IPS-11a (cell line): ENCODE results near the gene POLR1H.

Experiments
- H3K4me3 ChIP-seq: one replicate; pipeline ENCODE4 v1.5.1; 2013; ENCODE audit warnings: low read depth, low read length, control low read depth

Gene POLR1H

DNA sequence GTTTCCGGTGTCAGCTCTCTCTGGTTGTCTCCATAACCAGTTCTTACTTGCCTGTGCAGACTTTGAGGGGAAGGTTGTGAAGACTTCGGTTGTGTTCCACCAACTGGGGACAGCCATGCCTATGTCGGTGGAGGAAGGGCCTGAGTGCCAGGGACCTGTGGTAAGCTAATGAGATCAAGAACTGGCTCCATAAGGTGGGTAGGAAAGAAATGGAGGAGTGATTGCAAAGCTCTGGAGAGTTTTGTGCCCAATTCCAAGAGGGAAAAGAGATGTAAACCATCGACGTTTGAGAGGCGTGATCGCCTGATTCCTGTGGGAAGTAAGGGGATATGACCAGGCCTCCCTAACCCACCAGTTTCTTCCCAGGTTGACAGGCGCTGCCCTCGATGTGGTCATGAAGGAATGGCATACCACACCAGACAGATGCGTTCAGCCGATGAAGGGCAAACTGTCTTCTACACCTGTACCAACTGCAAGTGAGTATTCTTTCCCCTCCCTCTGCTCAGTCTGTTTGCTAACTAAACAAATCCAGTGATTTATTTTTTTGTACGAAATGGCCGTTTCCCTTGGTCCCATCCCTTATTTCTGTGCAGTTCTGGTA, 893 bp downstream of the POLR1H start:
- peak overlapping the region; percentile 98 for H3K4me3 ChIP-seq

- no peak overlapping the region for H3K4me3 ChIP-seq
These were observed 1.6 kb downstream of the POLR1H start for GRCh38 chr6:30062471-30063178.

GRCh38 chr6:30063315-30063714, 2.2 kb downstream of the POLR1H start:
- no peak overlapping the region for H3K4me3 ChIP-seq

DNA sequence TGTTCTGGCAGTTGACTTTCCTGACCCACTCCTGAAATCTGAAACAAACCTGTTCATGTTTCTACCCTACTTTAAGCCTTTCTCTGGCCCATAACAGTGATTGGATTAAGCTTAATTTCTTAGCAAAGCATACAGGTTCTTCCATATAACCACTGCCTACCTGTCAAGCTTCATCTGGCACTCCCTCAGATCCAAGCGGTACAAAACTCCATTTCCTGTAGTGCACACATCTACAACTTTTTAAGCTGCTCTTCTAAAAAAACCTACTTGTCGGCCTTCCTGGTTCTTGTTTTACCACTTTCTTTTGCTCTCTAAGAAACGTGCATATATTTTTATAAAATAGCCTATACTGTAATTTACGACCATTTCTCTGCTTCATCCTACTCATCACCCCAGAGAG, 5.0 kb downstream of the POLR1H start:
- peak overlapping the region; percentile 52 for H3K4me3 ChIP-seq

DNA sequence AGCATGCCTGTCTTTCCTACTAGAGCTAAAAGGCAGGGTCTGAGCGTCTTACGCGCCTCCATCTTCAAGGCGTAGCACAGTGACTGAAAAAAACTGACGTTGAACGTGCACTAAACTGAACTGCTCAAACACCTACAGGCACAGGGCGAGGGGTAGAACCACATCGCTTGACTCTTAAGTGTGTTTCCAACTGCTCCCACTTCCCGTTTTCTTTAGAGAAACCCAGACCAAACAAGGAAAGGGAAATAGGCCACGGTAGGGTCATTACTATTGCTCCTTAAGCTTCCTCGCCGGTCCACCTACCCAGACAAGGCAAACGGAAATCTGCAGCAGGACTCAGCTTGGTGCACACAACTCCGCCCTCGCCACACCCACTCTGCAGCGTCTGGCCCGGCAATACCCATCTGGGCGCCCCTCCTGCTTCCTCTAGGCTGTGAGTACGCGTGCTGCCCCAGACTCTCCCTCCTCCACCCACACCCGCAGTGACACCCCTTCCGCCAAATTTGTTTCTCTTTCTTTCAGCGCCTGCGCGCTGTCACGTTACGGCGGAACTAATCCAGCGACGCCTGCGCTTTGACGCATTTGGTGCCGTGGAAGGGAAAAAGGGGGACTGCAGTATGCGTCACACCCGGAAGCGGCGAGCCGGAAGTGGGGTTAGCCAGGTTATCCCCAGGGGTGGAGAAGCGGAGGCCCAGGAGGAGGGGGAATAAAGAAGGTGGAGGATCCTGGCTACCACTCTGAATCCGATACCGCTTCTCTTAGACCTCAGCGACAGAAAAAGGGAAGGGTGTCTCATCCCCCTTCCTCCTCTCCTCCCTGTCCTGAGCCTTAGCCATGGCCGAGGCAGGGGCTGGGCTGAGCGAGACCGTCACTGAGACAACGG, 5.8 kb downstream of the POLR1H start, which contains the start of gene PPP1R11:
PPP1R11 (plus strand) TSS at position 622 of the 883 bp plus-strand sequence; CDS start at position 835, 213 bp downstream.
- peak within 1 kb of the TSS; percentile 87 for H3K4me3 ChIP-seq

GRCh38 chr6:30067460-30068139, 6.5 kb downstream of the POLR1H start:
- H3K4me3 ChIP-seq = peak overlapping the region; percentile 87

DNA sequence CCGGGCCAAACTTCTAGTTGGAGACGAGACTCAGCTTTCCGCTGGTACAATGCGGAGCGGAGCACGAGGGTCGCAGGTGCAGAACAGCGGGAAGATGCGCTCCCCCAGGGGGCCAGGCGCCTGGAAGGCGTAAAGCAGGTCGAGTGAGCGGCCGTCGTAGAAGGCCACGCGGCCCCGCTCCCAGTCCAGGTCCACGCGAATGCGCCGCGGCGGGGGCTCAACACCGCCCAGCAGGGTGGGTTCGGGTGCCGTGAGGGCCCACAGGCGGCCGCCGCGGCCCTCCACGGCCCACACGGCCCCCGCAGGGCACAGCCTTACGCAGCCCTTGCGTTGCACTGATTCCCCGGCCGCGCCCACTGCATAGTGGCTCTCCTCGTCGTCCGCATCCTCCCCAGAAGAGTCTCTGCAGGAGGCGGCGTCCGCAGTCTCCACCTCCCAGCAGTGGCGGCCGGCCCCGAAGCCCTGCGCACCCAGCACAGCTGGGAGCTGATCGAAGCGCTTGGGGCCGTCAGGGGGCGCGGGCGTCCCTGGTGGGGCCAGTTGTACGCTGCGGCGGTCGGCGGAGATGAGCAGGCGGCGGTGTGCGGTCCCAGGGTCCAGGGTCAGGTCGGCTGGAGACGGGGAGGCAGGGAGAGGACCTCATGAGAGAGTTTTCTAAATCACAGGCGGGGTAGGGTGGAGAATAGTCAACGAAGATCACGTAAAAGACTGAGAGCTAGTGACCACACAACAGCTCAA, 10.2 kb downstream of the POLR1H start:
- H3K4me3 ChIP-seq = peak overlapping the region; percentile 10

DNA sequence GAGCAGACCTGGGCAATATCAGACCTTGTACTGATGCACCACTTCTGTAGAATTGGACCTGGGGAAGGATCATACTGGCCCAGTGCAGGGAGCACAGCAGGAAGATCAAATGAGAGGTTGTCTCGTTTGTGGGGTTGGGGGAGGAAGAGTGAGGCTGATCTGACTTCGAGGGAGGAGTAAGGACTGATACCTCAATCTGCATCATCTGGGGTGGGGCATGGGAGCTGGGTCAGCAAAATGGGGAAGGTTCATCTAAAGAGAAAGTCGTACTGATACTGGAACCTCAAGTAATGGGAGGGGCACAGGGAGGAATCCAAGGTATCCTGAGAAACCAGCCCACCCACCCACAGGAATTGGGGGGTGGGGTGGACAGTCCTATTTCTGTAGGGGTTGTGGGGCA, 10.8 kb downstream of the POLR1H start:
- no peak overlapping the region for H3K4me3 ChIP-seq

DNA sequence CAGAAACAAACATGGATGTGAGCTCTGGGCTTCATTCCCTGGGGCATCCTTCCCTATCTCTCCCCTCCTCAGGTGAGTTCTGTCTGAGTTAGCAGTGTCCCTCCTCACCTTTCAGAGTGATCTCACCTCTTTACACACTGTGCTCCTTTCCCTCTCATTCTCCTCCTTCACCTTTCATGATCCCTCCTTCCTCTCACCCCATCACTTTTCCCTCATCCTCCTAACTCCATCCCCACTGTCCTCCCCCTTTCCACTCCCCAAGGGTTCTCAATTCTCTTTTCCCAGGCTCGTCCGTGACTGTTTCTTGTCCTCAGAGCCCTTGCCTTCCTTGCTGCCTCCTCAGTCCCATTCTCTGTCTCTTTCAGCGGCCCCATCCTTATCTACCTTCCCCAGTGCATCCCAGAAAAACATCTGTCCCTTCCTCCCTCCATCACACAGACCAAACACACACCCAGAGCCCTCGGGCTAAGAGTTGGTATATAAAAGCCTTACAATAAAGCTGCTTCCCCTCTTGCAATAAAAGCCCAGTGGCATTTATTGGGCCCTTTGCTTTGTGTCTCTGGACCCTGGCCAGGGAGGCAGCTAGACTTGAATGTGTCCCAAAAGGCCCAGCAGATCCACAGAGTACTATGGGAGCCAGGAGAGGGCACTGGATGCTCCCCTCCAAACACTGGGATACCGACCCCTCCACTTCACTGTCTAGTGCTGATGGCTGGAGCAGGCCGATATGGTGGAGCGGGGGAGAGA, 12.6 kb downstream of the POLR1H start:
- peak overlapping the region; percentile 52 for H3K4me3 ChIP-seq

DNA sequence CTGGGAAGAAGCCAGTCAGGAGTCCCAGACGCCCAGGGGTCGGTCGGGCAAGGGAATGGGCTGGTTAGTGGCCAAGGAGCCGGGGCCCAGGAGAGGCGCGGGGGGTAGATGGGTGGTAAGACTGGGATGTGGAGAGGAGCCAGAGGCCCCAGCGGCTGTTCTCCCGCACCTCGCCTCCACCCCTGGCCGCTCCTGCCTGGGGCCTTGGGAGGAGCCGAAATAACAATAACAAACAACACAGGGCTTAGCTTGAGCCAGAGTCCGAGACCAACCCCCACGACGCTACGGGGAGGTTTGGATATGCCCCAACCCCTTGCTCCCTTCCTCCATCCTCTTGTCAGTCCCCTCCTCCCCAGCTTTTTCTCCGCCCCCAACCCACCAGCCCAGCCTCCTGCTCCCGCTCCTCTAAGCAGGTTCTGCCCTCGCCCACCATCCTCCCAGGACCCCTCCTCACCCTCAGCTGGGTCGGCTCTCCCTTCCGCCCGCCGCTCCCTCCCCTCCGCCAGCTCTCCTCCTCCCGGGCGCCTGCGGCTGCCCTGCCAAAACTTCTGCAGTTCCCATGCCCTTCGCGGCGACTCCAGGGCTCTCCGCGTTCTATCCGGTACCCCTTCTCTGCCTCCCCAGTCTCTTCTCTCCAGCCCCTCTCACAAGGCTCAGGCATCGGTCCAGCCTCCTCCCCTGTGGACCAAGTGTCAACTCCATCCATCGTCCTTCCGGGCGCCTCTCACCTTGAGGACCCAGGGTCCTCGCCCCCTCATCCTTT, 13.4 kb downstream of the POLR1H start:
- peak overlapping the region; percentile 52 for H3K4me3 ChIP-seq

DNA sequence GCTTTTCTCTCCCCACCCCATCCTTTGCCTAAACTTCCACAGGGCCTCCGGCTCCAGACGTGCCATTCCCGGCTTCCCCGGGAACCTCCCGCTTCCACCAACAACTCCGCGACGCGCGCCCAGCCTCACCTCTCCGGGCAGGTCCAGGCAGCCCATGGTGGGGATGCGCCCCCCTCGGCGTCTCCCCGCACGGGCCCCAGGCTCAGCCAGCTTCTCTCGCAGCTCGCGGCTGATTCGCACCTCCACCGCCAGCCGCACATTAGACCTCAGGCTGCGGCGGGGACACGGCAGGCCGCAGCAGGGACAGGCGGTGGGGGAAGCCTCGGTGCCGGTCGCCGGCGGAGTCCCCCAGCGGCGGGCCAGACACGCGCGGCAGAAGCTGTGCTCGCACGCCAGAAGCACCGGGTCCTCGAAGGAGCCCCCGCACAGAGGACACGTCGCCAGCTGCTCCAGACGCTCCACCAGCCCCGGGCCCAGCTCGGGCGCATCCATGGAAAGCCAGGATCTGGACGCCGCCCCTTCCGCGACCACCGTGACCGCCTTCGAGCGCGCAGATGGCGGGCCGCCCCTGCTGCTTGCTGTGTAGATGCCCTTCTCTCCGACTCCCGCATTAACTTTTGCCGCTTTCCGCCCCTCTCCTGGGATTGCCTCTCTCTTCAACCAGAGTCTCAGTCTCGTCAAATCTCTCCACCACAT, 14.2 kb downstream of the POLR1H start, which contains the start of gene RNF39:
RNF39 (minus strand) TSS at position 676 of the 696 bp plus-strand sequence; CDS start at position 492, 184 bp downstream.
- peak within 1 kb of the TSS; percentile 52 for H3K4me3 ChIP-seq

GRCh38 chr6:30075790-30076732, 15.0 kb downstream of the POLR1H start:
- H3K4me3 ChIP-seq = peak overlapping the region; percentile 52

DNA sequence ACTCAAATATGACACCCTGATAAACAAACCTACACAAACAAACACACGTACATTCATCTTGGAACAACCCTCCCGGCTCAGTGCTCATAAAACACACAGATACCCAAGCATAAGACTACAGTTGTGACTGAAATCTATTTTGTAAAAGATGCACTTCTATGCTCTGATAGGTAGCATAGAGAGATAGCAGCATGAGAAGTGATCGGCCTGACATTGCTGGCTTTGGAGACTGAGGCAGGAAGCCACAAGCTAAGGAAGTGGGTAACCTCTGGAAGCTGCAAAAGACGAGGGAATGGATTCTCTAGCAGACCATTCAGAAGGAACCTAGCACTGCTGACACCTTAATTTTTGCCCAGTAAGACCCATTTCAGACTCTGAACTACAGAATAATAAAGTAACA, 16.2 kb downstream of the POLR1H start:
- H3K4me3 ChIP-seq = no peak overlapping the region

DNA sequence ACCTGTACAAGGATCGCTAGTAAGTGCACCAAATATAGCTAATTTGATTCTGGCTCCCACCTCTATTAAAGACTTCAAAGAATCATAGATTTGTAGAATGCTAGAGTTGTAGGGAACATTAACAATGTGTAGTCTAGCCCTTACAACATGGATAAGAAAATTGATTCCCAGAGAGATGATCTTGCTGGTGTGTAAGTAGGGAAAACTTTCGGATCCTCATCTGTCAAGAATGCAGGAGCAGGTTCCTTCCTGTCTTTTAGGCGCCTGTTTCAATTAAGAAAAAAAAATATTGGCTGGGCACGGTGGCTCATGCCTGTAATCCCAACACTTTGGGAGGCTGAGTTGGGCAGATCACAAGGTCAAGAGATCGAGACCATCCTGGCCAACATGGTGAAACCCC, 26.8 kb downstream of the POLR1H start:
- no peak overlapping the region for H3K4me3 ChIP-seq

DNA sequence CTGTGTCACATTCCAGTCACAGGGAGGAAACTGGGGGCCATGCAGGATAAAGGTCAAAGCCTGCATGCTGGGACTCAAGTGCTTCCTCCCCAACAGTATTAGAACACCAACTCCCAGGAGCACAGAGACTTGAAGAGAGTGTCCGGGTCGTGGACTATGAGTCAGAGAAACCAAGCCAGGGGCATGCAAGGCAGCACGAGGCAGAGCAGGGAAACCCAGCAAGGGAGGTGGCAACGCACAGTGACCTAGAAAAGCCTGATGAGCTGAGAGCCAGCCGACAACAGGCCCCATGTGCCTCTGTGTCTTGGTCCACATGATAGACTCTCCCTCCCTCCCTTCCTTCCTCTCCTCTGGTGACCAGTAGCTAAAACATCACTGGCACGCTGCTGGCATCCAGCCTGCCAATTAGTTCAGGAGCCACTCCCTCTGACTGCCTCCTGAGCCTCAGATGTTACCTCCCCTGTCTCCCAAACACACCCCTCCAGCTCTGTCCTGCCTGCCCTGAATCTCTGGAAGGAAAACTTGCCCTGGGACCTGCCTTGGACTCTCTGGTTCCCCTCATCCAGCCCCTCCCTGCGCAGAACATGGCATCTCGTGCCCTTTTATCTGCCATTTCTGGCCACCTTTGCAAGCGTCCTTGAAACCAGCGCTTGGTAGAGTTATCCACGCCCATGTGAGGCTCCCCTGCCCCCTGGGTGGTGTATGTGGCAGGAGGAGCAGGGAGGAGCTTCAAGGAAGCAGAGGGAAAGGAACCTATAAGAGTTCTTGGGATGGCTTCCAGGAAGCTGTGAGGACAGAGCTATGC, 30.7 kb downstream of the POLR1H start:
- H3K4me3 ChIP-seq = no peak overlapping the region

GRCh38 chr6:30092852-30093543, 31.9 kb downstream of the POLR1H start:
- H3K4me3 ChIP-seq = no peak overlapping the region
